Fibroblast of skin of scalp (primary cell): ENCODE data around the gene PRKCZ.
"Not testable (repeated sequence)": the region's sequence is repeated elsewhere in the genome, so short reads cannot be mapped to it uniquely, and the experiment has no call there.

Source experiments
- DNase-seq: peaks from one replicate; pipeline ENCODE4 v3.0.0-alpha.2; 2013

The PRKCZ gene

DNA sequence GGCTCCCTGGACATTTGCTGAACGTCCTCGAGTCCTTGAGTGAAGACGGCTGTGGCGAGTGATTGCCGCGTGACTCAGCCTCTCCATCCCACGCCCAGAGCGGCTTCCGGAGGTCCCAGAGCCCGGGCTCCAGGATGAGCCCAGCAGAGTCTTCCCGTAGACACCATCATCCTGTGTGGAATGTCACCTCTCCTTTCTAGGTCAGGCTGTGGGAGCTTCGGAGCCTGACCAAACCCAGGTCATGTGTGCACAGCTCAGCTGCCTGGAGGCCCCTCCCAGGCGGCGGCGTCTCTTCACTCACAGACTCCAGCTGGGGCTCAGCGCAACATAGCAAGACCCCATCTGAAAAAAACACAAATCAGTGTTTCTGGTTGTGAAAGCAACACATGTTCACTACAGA lies 38.2 kb downstream of the PRKCZ start:
- DNase-seq: peak; percentile 69

- DNase-seq: no peak
Observed at GRCh38 chr1:2089051-2089450, 38.8 kb downstream of the PRKCZ start.

DNA sequence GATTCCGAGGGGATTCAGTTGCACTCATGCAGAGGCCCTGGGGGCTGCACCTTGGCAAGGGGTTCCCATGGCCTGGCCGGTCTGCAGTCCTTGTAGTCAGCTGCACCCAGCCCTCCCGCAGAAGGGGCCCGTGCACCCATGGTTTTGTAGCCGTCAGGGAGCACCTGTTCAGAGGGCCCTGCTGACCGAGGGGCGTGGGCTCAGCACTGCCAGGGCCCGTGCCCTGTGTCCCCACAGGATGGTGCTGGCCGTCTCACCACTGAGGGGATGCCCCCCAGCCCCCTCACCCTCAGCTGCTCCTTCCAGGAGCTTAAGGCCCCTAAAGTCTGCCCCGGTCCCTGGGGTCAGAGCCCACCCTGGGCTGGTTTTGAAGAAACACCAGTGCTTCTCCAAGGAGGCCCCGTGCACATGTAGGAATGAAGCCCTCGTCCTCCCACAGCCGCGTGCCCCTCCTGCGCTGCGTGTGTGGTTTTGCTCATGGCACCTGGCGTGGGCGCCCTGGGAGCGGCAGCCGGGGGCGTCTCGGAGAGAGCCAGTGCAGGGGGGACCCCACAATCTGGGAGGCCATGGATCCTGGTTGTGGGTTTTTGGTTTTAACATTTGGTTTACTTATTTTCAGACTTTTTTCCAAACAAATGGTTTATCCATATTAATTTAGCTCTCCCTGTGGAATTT lies 40.1 kb downstream of the PRKCZ start:
- DNase-seq: no peak

GRCh38 chr1:2091611-2092604 lies 41.7 kb downstream of the PRKCZ start:
- peak; percentile 22 for DNase-seq

- no peak for DNase-seq
Observed at GRCh38 chr1:2093055-2093454, 42.8 kb downstream of the PRKCZ start.

DNA sequence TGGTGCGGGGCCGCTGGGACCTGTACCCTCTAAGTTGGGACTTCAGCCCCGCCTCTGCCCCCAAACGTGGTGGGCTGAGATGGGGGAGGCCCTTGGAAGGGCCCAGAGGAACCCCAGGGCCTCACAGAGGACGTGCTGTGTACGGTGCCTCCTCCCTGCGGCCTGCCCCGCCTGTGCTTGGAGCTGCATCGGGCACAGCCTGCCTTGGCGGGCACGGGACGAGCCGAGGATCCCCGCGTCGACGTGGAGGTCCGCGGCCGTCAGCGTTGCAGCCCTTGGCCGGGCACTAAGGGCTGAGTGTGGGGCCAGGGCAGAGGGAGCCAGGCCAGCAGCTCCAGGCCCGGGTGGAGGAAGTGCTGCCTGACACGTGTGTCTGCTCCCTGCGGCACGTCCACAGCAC lies 43.4 kb downstream of the PRKCZ start:
- DNase-seq: no peak

DNA sequence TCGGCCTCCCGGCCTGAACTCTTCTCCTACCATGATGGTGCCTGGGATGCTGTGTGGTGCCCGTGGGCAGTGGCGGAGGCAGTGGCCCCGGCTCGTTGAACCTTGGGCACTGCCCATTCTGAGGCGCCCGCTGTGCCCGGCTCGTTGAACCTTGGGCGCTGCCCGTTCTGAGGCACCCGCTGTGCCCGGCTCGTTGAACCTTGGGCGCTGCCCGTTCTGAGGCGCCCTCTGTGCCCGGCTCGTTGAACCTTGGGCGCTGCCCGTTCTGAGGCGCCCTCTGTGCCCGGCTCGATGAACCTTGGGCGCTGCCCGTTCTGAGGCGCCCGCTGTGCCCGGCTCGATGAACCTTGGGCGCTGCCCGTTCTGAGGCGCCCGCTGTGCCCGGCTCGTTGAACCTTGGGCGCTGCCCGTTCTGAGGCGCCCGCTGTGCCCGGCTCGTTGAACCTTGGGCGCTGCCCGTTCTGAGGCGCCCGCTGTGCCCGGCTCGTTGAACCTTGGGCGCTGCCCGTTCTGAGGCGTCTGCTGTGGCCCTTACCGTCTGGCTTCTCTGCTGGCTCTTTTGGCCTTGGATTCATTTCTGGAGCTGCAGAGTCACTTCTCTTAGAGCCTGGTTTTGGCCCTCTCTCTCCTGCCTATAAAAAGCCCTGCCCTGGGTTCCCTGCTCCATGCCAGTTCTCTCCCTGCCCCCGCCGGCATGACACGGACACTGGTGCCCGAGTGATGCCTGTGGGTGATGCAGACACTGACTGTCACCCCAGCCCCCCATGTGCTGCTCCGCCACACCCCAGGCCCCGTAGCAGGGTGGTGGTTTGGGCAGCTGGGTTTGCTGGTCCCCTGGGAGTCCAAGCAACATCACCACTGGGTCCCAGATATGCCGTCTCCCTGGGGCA lies 44.3 kb downstream of the PRKCZ start:
- not testable (repeated sequence) for DNase-seq

GRCh38 chr1:2095394-2095793 lies 45.2 kb downstream of the PRKCZ start:
- no peak for DNase-seq

DNA sequence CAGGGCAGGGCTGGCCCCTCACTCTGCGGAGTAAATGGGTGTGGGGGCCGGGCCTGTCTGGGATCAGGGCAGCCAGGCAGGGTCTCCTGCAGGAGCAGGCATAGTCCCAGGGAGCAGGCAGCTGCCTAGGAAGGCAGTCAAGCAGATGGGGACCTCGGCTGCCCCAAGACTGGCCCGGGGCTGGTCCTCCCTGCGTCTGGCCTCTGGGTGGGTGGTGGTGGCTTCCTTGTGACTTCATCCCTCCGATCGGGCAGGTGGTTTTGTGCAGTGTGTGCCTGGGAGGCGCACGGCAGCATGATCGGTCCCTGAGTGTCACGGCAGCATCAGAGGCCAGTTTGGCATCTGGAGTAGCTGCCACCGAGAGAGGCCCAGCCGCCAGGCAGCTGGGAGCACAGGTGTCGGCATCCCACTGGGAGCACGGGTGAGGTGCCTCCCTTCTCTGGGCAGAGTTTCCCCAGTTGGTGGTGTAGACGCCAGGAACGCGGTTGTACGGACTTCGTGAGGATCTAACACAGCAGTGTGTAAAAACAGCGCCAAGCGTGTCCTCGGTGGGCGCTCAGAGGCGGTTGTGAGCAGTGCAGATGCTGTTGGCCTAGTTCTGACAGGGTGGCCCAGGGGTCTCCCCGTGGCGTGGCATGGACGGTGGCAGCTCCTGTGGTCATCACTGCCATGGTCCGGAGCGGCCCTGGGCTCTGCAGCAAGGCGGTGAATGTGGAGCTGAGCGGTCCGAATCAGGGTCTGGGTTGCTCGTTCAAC lies 45.9 kb downstream of the PRKCZ start:
- no peak for DNase-seq

DNA sequence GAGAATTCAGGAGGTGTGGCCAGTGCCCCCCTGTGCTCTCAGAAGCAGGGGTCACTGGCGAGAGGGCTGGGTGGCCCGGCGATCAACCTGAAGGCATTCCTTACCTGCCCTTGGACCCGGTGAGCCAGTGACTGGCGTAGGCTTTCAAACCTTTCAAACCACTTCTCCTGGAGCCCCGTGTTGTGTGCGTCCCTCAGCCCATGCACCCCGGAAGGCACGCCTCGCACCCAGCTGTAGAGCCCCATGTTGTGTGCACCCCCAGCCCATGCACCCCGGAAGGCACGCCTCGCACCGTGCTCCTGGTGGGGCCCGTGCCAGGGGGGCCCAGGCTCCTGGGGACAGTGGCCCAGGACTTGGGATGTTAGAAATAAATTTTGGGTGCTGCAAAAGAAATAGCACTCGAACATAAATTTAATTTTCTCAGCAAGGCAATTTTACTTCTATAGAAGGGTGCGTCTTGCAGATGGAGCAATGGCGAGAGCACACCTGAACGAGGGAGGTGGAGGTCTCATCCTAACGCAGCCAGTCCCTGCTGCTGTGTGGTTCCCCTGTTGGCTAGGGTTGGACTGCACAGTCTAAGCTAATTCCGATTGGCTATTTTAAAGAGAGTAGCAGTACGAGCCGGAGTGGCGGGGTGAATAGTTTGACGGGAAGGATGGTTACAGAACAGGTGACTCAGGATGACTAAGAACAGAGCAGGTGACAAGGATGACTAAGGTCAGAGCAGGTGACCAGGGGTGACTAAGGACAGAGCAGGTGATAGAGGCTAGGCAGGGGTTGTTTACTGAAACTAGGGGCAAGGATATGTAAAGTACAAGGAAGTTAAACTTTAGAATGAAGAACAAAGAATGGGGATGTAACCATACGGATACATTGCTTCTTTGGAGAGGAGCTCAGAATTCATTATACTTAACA lies 47.4 kb downstream of the PRKCZ start:
- no peak for DNase-seq

- no peak for DNase-seq
Observed at GRCh38 chr1:2098301-2098698, 48.1 kb downstream of the PRKCZ start.

DNA sequence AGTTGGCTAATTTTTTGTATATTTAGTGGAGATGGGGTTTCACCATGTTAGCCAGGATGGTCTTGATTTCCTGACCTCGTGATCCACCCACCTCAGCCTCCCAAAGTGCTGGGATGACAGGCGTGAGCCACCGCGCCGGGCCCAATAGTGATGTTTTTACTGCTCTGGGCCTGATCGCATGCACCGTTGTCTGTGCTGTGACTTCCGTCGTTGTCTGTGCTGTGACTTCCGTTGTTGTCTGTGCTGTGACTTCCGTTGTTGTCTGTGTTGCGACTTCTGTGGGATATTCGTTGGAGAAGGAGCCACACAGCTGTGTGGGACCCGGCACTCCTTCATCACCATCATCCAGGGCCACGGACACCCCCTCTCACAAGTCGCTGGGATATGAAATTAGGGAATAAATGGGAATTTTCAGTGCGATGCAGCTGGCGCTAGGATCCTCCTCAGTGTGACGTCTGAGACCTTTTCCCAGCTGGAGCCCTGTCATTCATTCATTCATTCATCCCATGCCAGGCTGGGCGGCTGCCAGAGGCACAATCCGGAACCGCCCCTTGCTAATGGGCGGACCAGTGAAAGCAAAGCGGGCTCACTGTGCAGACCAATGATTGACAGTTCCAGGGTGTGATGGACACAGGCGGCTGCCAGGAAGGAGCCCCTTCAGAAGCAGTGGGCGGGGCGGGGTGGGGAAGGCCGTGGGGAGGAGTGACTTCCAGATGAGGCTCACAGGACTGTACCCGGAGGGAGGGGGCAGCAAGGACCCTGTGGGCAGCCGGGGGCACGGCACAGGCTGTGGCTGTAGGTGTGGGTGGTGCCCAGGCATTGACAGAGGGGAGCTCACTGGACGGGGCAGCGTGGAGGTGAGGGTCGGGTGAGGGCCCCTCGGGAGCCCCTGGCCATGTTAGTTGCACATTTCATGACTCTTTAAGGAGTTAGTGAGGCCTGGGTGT lies 48.9 kb downstream of the PRKCZ start:
- DNase-seq: no peak

GRCh38 chr1:2099886-2100779 lies 49.9 kb downstream of the PRKCZ start:
- no peak for DNase-seq

DNA sequence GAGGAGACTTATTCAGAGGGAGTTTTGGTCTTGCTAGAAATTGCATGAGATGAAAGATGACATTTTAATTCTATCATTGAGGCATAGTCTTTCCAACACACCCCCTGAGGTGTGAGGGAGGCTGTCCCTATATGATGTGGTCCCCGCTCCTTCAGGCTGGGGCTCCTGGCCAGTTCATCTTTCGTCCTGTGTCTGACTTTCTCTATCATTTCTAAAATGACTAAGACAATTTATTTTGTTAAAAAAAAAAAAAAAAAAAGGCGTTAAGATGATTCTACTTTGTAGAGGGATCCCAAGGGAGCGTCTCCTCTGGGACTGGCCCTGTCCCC lies 50.5 kb downstream of the PRKCZ start:
- DNase-seq: no peak

GRCh38 chr1:2101531-2101930 lies 51.3 kb downstream of the PRKCZ start:
- DNase-seq: no peak

GRCh38 chr1:2101946-2102345 lies 51.7 kb downstream of the PRKCZ start:
- DNase-seq: no peak

DNA sequence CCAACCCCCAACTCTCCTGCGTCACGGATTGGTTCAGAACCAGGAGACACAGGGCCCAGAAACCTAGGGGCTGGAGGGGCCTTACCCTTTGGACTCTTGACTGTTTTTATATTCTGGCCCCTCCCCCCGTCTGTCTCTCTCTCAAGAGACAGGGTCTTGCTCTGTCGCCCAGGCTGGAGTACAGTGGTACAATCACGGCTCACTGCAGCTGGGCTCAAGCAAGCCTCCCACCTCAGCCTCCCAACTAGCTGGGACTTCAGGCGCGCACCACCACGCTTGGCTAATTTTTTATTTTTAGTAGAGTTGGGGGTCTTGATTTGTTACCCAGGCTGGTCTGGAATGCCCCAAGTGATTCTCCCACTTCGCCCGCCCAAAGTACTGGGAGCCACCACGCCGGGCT lies 52.5 kb downstream of the PRKCZ start:
- no peak for DNase-seq

DNA sequence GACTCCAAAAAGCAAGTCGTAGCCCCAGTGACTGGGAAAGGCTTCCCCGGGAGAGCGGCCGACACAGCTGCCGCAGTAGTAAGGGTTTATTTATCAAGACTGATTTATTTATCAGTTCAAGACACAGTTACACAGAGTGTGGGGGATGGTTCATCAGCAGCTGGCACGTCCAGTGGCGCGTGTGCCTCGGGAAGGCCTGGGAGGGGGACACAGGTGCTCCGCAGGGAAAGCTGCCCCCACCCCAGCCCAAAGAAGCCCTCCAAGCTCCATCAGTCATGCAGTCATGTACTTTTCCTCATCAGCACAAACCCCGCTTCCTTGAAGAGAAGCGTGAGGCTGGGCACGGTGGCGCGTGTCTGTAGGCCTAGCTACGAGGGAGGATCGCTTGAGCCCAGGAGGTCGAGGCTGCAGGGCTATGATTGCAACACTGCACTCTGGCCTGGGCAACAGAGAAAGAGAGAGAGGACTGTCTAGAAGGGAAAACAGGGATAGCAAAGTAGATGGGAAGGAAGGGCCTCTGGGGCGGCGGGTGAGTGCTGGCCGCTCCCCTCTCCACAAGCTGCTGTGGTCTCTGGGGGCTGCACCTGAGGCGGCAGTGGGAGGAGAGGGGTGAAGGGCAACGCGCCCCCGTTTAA lies 53.2 kb downstream of the PRKCZ start:
- DNase-seq: no peak
